Panc1 (cell line): ENCODE data around the gene RPL28.

Experiments used
- CTCF ChIP-seq: fragments of 450-650 bp; IDR thresholded peaks from 2 replicates; pipeline ENCODE4 v1.5.1; 2017; ENCODE audit warnings: mild to moderate bottlenecking
- POLR2AphosphoS5 ChIP-seq: IDR thresholded peaks from 2 replicates; pipeline ENCODE4 v1.6.1; 2012; ENCODE audit warnings: mild to moderate bottlenecking, low read depth, low read length, moderate library complexity
- SIN3A ChIP-seq: IDR thresholded peaks from 2 replicates; pipeline ENCODE4 v1.6.1; 2012; ENCODE audit warnings: low read depth, mild to moderate bottlenecking, low read length, moderate library complexity, borderline replicate concordance; ENCODE audit not compliant: insufficient read depth

- no peak for TF ChIP-seq CTCF
- no peak for TF ChIP-seq POLR2AphosphoS5
- no peak for TF ChIP-seq SIN3A
Measured at GRCh38 chr19:55353356-55353802, 32.4 kb upstream of the RPL28 start.
